B cell (primary cell): ENCODE measurements around the gene TNRC6B.

Experiments
- EZH2 ChIP-seq: IDR thresholded peaks from 2 replicates; pipeline ENCODE4 v1.6.1; 2012; ENCODE audit warnings: borderline replicate concordance, low read depth, mild to moderate bottlenecking, moderate library complexity, low read length; ENCODE audit not compliant: insufficient read depth, poor library complexity, severe bottlenecking
- TF ChIP-seq, protein P1 (sequence below): fragments of 200-600 bp; IDR thresholded peaks from one replicate; pipeline ENCODE4 v1.8.0; 2022; ENCODE audit warnings: antibody characterized with exemption, mild to moderate bottlenecking

- TF ChIP-seq, protein P1, sequence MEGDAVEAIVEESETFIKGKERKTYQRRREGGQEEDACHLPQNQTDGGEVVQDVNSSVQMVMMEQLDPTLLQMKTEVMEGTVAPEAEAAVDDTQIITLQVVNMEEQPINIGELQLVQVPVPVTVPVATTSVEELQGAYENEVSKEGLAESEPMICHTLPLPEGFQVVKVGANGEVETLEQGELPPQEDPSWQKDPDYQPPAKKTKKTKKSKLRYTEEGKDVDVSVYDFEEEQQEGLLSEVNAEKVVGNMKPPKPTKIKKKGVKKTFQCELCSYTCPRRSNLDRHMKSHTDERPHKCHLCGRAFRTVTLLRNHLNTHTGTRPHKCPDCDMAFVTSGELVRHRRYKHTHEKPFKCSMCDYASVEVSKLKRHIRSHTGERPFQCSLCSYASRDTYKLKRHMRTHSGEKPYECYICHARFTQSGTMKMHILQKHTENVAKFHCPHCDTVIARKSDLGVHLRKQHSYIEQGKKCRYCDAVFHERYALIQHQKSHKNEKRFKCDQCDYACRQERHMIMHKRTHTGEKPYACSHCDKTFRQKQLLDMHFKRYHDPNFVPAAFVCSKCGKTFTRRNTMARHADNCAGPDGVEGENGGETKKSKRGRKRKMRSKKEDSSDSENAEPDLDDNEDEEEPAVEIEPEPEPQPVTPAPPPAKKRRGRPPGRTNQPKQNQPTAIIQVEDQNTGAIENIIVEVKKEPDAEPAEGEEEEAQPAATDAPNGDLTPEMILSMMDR = no peak
- no peak for TF ChIP-seq EZH2
Measured at GRCh38 chr22:40233886-40234285, 56.2 kb downstream of the TNRC6B start.
